ENCODE results near the gene GNB1L.

The GNB1L gene

GRCh38 chr22:19744350-19745006 is 110.2 kb downstream of the GNB1L start:
- DNase-seq = no peak

- no peak for DNase-seq
Observed at GRCh38 chr22:19743651-19744050, 111.0 kb downstream of the GNB1L start.

- DNase-seq = no peak
Observed at GRCh38 chr22:19743081-19743480, 111.6 kb downstream of the GNB1L start.

- no peak for DNase-seq
Observed at GRCh38 chr22:19742160-19743066, 112.3 kb downstream of the GNB1L start.

GRCh38 chr22:19741053-19741452 is 113.6 kb downstream of the GNB1L start:
- DNase-seq = no peak

- DNase-seq = no peak
Observed at GRCh38 chr22:19740586-19740985, 114.1 kb downstream of the GNB1L start.

- DNase-seq = no peak
Observed at GRCh38 chr22:19739911-19740449, 114.7 kb downstream of the GNB1L start.

- no peak for DNase-seq
Observed at GRCh38 chr22:19739448-19739895, 115.2 kb downstream of the GNB1L start.

GRCh38 chr22:19738664-19739447 is 115.8 kb downstream of the GNB1L start:
- DNase-seq = no peak

GRCh38 chr22:19737846-19738663 is 116.6 kb downstream of the GNB1L start:
- no peak for DNase-seq

- no peak for DNase-seq
Observed at GRCh38 chr22:19735665-19736510, 118.8 kb downstream of the GNB1L start.

- no peak for DNase-seq
Observed at GRCh38 chr22:19734837-19735382, 119.8 kb downstream of the GNB1L start.

GRCh38 chr22:19734163-19734562 is 120.5 kb downstream of the GNB1L start:
- DNase-seq = no peak

GRCh38 chr22:19733755-19734154 is 120.9 kb downstream of the GNB1L start:
- no peak for DNase-seq
